CD4-positive, alpha-beta T cell treated with Interleukin-15 for 1 hour (primary cell): ENCODE measurements around the gene TBC1D8B.

Experiments used
- DNase-seq: peaks from one replicate; pipeline ENCODE4 v3.0.0-alpha.2; 2020

Gene TBC1D8B

GRCh38 chrX:106899276-106899675 is 96.8 kb downstream of the TBC1D8B start:
- no peak for DNase-seq

GRCh38 chrX:106899841-106900240 is 97.4 kb downstream of the TBC1D8B start:
- DNase-seq, result no peak

DNA sequence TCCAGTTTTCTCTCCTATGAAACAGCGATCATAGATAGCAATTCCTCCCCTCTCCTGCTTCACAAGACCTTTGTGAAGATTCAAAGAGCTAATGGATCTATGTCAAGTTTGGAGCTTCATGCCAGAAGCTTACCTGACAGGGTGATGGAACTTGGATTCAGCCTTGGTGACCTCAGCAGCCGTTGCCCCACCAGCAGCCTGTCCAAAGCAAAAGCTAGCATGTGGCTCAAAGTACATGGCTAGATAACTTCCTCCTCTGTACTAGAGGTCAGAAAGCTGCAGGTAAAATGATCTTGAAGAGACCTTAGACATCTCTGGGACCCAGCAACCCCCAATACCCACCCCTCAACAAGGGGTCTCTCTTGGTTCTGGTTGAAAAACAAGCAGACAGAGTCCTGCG is 98.9 kb downstream of the TBC1D8B start:
- no peak for DNase-seq

DNA sequence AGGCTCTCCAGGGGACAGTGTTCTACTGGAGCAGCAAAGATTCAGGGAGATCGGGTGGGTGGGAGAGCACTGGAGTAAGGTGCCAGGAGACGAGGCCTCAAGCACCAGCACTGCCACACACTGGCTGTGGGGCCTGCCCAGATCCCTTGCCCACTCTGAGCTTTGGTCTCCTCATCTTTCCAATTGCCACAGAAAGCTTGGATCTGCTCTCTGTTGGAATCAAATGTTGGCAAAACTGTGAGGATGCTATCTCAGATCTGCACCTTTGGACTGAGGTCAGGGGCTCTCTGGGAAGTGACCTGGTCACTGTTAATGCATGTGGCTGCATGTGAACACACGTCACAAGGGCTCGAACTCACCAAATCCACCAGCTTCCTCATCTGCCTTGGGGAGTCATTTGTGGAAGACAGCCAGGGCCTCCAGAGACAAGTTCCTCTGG is 99.3 kb downstream of the TBC1D8B start:
- DNase-seq, result no peak

DNA sequence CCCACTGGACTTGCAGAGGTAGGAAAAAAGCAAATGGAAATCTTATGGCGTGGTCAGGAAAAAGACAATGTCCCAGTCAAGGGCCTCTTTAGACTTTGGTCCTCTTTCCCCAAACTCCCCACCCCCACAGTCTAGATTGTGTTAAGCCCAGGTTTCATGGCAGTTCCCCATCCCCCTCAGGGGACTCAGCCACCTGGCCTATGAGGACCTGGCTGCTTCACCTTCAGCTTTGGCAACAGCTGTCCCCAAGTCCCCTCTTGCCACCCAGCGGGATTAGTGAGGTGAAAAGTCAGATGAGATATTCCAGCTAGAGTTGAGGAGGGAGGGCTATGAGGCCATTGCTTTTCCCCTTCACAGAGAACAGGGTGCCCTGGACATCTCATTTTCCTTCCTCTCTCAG is 100.2 kb downstream of the TBC1D8B start:
- no peak for DNase-seq

DNA sequence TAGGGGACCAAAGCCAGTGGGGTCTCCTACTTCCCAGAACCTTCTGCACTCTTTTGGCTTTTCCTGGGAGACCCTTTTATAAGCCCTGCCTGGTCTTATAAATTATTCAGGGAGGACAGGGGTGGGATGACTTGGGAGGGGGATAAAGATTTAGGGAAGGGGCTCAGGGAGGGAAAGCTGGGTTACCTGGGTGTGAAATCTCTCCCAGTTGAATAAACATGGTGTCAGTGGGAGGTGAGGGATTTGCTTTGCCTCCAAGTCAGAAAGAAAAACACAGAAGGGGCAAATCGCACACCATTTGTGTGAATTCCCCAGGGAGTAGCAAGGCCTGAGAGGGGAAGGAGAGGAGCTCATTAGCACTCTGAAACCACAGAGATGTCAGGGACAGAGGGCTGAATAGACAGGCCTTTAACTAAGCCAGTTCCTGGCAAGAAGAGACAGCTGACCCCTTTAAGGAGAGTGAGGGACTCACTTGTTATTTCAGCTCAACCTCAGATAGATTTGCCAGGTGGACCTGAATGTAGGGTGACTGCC is 100.9 kb downstream of the TBC1D8B start, which contains the start of gene RIPPLY1:
Gene RIPPLY1, minus strand, starts transcription at position 51 of the 534 bp plus-strand sequence. CDS start 54 bp downstream, outside the sequence.
- no peak for DNase-seq

- no peak for DNase-seq
These were observed 101.5 kb downstream of the TBC1D8B start for GRCh38 chrX:106903856-106904528.

GRCh38 chrX:106905064-106905708 is 102.7 kb downstream of the TBC1D8B start:
- DNase-seq, result no peak

DNA sequence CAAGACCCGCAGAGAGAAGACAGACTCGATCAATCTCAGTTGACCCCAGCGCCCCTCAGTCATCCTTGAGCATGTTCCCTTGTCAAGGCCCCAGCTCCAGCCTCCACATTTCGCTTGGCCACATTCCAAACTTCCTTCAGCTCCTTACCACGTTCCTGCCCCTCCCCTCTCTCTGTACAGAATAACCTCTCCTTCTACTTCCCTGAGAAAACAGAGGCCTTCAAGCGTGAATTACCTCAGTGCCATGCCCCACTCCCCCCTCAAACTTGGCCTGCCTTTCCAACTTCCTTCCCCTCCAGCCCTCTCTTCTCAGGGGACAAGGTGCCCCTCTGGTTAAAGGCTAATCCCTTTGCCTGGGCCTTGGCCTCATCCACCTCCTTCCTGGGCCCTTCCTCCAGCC is 103.9 kb downstream of the TBC1D8B start:
- no peak for DNase-seq

DNA sequence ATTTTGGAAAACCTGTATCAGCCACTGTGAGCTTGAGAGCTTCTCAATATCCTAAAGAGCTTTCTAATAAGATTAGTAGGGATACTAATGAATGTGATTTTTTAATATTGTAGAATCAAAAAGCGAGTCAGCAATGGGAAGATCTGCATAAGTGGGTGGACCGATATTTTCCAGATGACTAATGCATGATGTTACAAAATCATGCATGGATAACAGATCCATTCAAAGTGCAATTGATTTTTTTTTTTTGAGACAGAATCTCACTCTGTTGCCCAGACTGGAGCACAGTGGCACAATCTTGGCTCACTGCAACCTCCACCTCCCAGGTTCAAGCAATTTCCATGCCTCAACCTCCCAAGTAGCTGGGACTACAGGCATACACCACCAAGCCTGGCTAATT is 110.4 kb downstream of the TBC1D8B start:
- no peak for DNase-seq

DNA sequence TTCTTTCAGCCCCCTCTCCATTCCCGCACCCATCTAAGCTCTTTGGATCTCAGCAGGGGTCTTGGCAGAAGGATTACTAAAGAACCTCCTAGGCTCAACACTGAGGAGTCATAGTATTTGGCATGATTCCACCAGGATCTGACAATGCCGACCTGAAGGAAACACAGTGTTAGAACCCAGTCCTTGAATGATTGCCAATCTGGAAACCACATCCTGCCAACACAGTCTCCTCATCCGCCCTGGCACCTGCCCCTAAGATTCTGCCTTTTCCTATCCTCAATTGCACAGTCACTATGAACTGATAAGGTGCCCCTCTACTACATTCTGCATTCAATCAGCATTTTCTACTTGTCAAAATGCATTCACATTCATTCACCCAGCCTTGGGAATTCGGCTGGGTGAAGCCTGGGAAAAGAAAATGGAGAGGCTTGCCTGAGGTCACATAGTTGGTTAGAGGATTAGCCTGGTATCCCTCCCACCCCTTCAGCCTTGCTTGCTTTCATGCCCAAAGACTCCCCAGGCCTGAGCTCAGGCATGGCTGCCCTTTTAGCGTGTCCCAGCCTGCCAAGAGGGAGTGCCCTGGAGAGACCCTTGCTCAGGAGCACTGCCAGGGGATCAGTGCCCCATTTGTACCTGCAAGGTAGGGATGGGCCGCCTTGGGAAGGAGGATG is 115.5 kb downstream of the TBC1D8B start:
- no peak for DNase-seq

GRCh38 chrX:106919932-106920452 is 117.5 kb downstream of the TBC1D8B start, which contains the start of gene CLDN2:
Gene CLDN2, plus strand, starts transcription at chrX:106920402. Its CDS starts 7,827 bp downstream, at chrX:106928229.
- no peak for DNase-seq

DNA sequence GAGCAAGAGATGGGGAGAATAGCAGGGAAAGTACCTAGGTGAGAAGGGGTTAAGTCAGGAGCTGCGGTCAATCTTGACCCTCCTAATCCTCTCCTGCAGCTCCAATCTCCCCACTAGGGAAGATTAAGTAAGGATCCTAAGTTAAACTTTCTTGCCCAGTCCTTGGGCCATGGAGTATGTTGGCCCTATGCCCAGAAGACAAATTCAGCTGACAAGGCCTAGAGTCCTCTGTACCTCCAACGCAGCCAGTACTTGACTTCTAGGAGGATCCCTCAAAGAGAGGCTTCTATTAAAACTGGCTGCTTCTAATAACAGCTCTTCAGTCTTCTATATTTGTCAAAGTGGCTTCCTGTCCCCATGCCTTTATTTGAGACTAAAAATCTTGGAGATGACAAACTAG is 119.2 kb downstream of the TBC1D8B start:
- DNase-seq, result no peak
